HepG2 (cell line): ENCODE results near the gene AMZ2. TPM values are rescaled to one million over a fixed set of nuclear protein-coding genes. Genes with fewer than 3 reads are reported as not detected.
A peak's percentile ranks its signal among the peaks of the same experiment; 100 is the strongest.

Experiments
- GABPA ChIP-seq, 2 experiments: IDR thresholded peaks; 2 replicates each; pipeline ENCODE4 v1.6.1; 2011 to 2016; ENCODE audit warnings: low read depth in 2 of 2, low read length in 1 of 2, missing biosample characterization in 1 of 2, missing genetic modification characterization in 1 of 2
- GPN1 ChIP-seq: sonication (generic); formaldehyde crosslinking; IDR thresholded peaks from 2 replicates; pipeline ENCODE4 v1.5.1; 2020; ENCODE audit warnings: missing genetic modification reagents, borderline replicate concordance
- HDAC6 ChIP-seq: fragments of 200-600 bp; sonication (generic); IDR thresholded peaks from 2 replicates; pipeline ENCODE4 v1.7.0; 2017; ENCODE audit warnings: mild to moderate bottlenecking, antibody characterized with exemption, low read length, low read depth
- HNRNPL ChIP-seq: fragments of 200-400 bp; formaldehyde crosslinking; IDR thresholded peaks from 2 replicates; pipeline ENCODE4 v1.6.1; 2017; ENCODE audit warnings: mild to moderate bottlenecking, low read depth, low read length
- MAF1 ChIP-seq: sonication (generic); formaldehyde crosslinking; IDR thresholded peaks from 2 replicates; pipeline ENCODE4 v1.5.0; 2020; ENCODE audit warnings: missing genetic modification reagents, borderline replicate concordance
- MIER3 ChIP-seq: IDR thresholded peaks from 2 replicates; pipeline ENCODE4 v1.6.1; 2016; ENCODE audit warnings: missing compliant biosample characterization, borderline replicate concordance
- SATB2 ChIP-seq: sonication (generic); formaldehyde crosslinking; IDR thresholded peaks from 2 replicates; pipeline ENCODE4 v1.5.0; 2020; ENCODE audit warnings: missing genetic modification reagents
- SRSF1 ChIP-seq: fragments of 200-400 bp; formaldehyde crosslinking; optimal IDR thresholded peaks from 2 replicates; pipeline ENCODE3; 2017; ENCODE audit warnings: mild to moderate bottlenecking, low read depth, low read length, moderate library complexity
- SRSF9 ChIP-seq: fragments of 200-400 bp; formaldehyde crosslinking; IDR thresholded peaks from 2 replicates; pipeline ENCODE4 v1.6.1; 2018; ENCODE audit warnings: borderline replicate concordance, mild to moderate bottlenecking, low read depth, low read length; ENCODE audit not compliant: insufficient read depth, poor library complexity, severe bottlenecking
- TBL1XR1 ChIP-seq: fragments of 150-350 bp; IDR thresholded peaks from 2 replicates; pipeline ENCODE4 v1.6.1; 2014; ENCODE audit warnings: borderline replicate concordance, low read length; ENCODE audit not compliant: partially characterized antibody
- TEAD3 ChIP-seq: optimal IDR thresholded peaks from 2 replicates; pipeline ENCODE3; 2016; ENCODE audit warnings: borderline replicate concordance
- YEATS2 ChIP-seq: sonication (generic); formaldehyde crosslinking; IDR thresholded peaks from 2 replicates; pipeline ENCODE4 v1.4.0; 2020; ENCODE audit warnings: missing genetic modification reagents, borderline replicate concordance
- ZBTB25 ChIP-seq: IDR thresholded peaks from 2 replicates; pipeline ENCODE4 v1.6.1; 2018; ENCODE audit warnings: missing genetic modification reagents
- ZBTB43 ChIP-seq: sonication (generic); formaldehyde crosslinking; conservative IDR thresholded peaks from 2 replicates; pipeline ENCODE4 v1.4.0; 2020; ENCODE audit warnings: missing genetic modification reagents
- ZC3H13 ChIP-seq: sonication (generic); formaldehyde crosslinking; IDR thresholded peaks from 2 replicates; pipeline ENCODE4 v1.8.1; 2023; ENCODE audit warnings: mild to moderate bottlenecking, missing genetic modification reagents, moderate library complexity
- ZNF33A ChIP-seq: sonication (generic); formaldehyde crosslinking; IDR thresholded peaks from 2 replicates; pipeline ENCODE4 v1.5.1; 2020; ENCODE audit warnings: missing genetic modification reagents, mild to moderate bottlenecking, moderate library complexity, borderline replicate concordance
- ZNF543 ChIP-seq: sonication (generic); formaldehyde crosslinking; IDR thresholded peaks from 2 replicates; pipeline ENCODE4 v1.4.0; 2020; ENCODE audit warnings: mild to moderate bottlenecking, missing genetic modification reagents
- ZNF772 ChIP-seq: sonication (generic); formaldehyde crosslinking; IDR thresholded peaks from 2 replicates; pipeline ENCODE4 v1.5.0; 2020; ENCODE audit warnings: mild to moderate bottlenecking, missing genetic modification reagents
- ZNF777 ChIP-seq: sonication (generic); formaldehyde crosslinking; IDR thresholded peaks from 2 replicates; pipeline ENCODE4 v1.4.0; 2020; ENCODE audit warnings: missing genetic modification reagents
- polyA plus RNA-seq, 8 experiments: library from polyadenylated mRNA; depleted of rRNA in 3 of 8; stranded (reverse) in 7 of 8; unstranded in 1 of 8; fragments of >200 nt; fragmentation: Illumina TruSeq in 4 of 8; extraction: Trizol in 4 of 8; gene quantifications; 2 replicates each; pipeline versions ENCODE4 v1.2.1 to v1.2.3, GENCODE V29; 2011 to 2016; ENCODE audit warnings: low read depth in 4 of 8, missing spikeins in 1 of 8, mixed read lengths in 1 of 8; ENCODE audit not compliant: insufficient read depth in 1 of 8
- total RNA-seq, 5 experiments: library from RNA; depleted of rRNA; stranded (reverse); fragments of >200 nt; fragmentation: Illumina TruSeq; extraction: Trizol; gene quantifications; 2 replicates each; pipeline ENCODE4 v1.2.3, GENCODE V29; 2016; ENCODE audit warnings: low read depth in 1 of 5
- TF ChIP-seq, protein P1 (sequence below): sonication (generic); formaldehyde crosslinking; conservative IDR thresholded peaks from 2 replicates; pipeline ENCODE4 v1.8.0; 2022; ENCODE audit warnings: missing genetic modification reagents
- TF ChIP-seq, protein P2 (sequence below): fragments of 450-650 bp; IDR thresholded peaks from 2 replicates; pipeline ENCODE4 v1.6.1; 2016
- TF ChIP-seq, protein P3 (sequence below): sonication (generic); formaldehyde crosslinking; IDR thresholded peaks from 2 replicates; pipeline ENCODE4 v1.4.0; 2020; ENCODE audit warnings: mild to moderate bottlenecking, missing genetic modification reagents

AMZ2 gene
- total and polyA plus RNA-seq, 2 of the 13 experiments (the other 11 are each of a cell fraction or from before 2014, with no cell fraction given) = 86.9 to 90.2 TPM

GRCh38 chr17:68247445-68248198, at the start of gene AMZ2 (continued):
- TF ChIP-seq SRSF1 (peak; percentile 60), HDAC6 (no peak), ZBTB25 (peak; percentile 18; the same call in 1 of the 2 replicates), MAF1 (CRISPR knock-in tag) (peak; percentile 15; the same call in 1 of the 2 replicates), ZNF777 (CRISPR knock-in tag) (peak; percentile 51), ZBTB43 (CRISPR knock-in tag) (no peak; the same call in none of the 2 replicates), GABPA (IDR thresholded peaks at IDR 0.05; ENCODE audit: low read depth, low read length) (no peak), GABPA (CRISPR knock-in tag; IDR thresholded peaks at IDR 0.05; ENCODE audit: low read depth) (no peak), ZNF33A (CRISPR knock-in tag) (no peak), HNRNPL (no peak), MIER3 (CRISPR knock-in tag) (peak; percentile 24), SRSF9 (no peak), GPN1 (CRISPR knock-in tag) (peak; percentile 64; the same call in 1 of the 2 replicates), TEAD3 (CRISPR knock-in tag) (peak; percentile 6), YEATS2 (CRISPR knock-in tag) (peak; percentile 81), ZNF772 (CRISPR knock-in tag) (peak; percentile 84), SATB2 (0 out of 2 replicates have a peak, but pooled peaks have one; percentile 51), ZC3H13 (peak; percentile 93; the same call in 1 of the 2 replicates), TBL1XR1 (no peak), ZNF543 (CRISPR knock-in tag) (no peak)
- TF ChIP-seq, protein P1, sequence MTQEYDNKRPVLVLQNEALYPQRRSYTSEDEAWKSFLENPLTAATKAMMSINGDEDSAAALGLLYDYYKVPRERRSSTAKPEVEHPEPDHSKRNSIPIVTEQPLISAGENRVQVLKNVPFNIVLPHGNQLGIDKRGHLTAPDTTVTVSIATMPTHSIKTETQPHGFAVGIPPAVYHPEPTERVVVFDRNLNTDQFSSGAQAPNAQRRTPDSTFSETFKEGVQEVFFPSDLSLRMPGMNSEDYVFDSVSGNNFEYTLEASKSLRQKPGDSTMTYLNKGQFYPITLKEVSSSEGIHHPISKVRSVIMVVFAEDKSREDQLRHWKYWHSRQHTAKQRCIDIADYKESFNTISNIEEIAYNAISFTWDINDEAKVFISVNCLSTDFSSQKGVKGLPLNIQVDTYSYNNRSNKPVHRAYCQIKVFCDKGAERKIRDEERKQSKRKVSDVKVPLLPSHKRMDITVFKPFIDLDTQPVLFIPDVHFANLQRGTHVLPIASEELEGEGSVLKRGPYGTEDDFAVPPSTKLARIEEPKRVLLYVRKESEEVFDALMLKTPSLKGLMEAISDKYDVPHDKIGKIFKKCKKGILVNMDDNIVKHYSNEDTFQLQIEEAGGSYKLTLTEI (CRISPR knock-in tag) = no peak
- TF ChIP-seq, protein P2, sequence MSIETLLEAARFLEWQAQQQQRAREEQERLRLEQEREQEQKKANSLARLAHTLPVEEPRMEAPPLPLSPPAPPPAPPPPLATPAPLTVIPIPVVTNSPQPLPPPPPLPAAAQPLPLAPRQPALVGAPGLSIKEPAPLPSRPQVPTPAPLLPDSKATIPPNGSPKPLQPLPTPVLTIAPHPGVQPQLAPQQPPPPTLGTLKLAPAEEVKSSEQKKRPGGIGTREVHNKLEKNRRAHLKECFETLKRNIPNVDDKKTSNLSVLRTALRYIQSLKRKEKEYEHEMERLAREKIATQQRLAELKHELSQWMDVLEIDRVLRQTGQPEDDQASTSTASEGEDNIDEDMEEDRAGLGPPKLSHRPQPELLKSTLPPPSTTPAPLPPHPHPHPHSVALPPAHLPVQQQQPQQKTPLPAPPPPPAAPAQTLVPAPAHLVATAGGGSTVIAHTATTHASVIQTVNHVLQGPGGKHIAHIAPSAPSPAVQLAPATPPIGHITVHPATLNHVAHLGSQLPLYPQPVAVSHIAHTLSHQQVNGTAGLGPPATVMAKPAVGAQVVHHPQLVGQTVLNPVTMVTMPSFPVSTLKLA = peak; percentile 77
- TF ChIP-seq, protein P3, sequence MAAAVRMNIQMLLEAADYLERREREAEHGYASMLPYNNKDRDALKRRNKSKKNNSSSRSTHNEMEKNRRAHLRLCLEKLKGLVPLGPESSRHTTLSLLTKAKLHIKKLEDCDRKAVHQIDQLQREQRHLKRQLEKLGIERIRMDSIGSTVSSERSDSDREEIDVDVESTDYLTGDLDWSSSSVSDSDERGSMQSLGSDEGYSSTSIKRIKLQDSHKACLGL = peak; percentile 86; the same call in 1 of the 2 replicates
